Measurements from ENCODE around the gene CPLANE2. TPM values are rescaled to one million over a fixed set of nuclear protein-coding genes. Genes with fewer than 3 reads are reported as not detected.

CPLANE2 gene
- total RNA-seq, 1 donor from 2014 or later: 3.5 TPM

DNA sequence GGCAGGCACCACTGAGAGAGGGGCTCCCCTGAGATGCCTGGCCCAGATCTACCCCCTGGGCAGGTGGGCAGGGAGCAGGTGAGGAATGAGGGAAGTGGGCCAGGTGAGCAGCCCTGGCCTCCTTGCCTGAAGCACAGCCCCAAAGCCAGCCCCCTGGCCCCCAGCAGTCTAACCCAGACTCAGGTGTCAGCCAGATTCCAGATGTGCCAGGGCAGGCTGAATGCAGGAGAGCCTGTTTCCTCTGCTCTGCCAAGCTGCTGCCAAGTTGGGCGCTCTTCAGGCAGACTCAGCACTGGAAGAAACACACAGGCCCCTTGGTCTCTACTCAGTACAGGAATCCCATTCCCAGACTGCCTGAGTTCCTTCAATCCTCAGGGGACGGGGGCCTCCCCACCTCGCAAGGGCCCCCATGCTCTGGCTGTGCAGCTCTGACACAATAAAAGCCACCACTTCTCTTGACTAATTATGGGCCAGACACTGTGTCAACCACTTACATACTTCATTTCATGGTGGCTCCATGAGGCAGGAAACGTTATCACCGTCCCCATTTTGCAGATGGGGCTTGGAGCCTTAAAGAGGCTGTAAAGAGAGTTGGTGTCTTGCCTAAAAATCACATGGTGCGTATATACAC lies 45.0 kb downstream of the CPLANE2 start:
- Mint-ChIP-seq H3K4me3 (ENCODE audit: unreplicated experiment) (no peak overlapping the region), H3K4me1 (ENCODE audit: low read depth, unreplicated experiment) (no peaks in the 10 kb centered on the region), H3K9me3 (ENCODE audit: unreplicated experiment) (peaks cover 2% of the 10 kb centered on the region), H3K27me3 (ENCODE audit: unreplicated experiment) (peaks cover 3% of the 10 kb centered on the region), H3K27ac (ENCODE audit: unreplicated experiment) (no peak overlapping the region), H3K36me3 (ENCODE audit: unreplicated experiment) (no peaks in the 10 kb centered on the region)
- TF ChIP-seq CTCF (IDR thresholded peaks at IDR 0.05; ENCODE audit: partially characterized antibody, unreplicated experiment): no peak
- no peak for DNase-seq

GRCh38 chr1:16191309-16191708 lies 45.7 kb downstream of the CPLANE2 start:
- H3K36me3 Mint-ChIP-seq (ENCODE audit: unreplicated experiment): no peaks in the 10 kb centered on the region
- peaks cover 1% of the 10 kb centered on the region for H3K9me3 Mint-ChIP-seq (ENCODE audit: unreplicated experiment)
- H3K27me3 Mint-ChIP-seq (ENCODE audit: unreplicated experiment): peaks cover 3% of the 10 kb centered on the region
- TF ChIP-seq CTCF (IDR thresholded peaks at IDR 0.05; ENCODE audit: partially characterized antibody, unreplicated experiment): no peak
- H3K4me3 Mint-ChIP-seq (ENCODE audit: unreplicated experiment): no peak overlapping the region
- no peak for DNase-seq
- no peak overlapping the region for H3K27ac Mint-ChIP-seq (ENCODE audit: unreplicated experiment)
- no peaks in the 10 kb centered on the region for H3K4me1 Mint-ChIP-seq (ENCODE audit: low read depth, unreplicated experiment)

DNA sequence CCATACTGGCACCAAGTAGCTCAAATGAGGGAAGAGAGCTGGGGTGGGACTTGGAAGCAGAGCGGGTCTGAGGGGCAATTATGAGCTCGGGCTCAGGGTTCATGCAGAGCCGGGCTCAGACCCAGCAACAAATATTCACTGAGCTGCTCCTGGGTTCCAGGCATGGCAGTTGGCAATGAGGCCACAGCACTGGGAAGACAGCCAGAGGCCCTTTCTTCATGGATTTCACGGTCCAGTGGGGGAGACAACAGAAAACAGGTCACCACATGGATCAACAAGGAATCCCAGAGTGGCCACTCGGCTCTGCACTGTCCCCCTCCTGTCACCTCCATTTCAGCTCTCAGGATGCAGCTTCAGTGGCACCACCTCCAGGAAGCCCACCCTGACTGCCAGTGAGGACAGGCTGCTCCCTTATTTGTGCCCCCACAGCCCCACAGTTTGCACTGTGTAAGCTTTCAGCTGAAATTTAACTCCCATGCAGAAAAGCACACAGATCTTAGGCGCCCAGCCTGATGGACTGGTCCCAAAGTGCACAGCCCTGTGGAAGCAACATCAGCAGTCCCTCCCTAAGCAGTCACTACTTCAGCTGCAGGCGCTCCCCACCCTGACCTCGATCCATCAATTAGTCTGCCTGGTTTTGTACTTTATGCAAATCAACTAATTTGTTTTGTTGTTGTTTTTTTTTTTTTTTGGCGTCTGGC lies 46.9 kb downstream of the CPLANE2 start:
- H3K9me3 Mint-ChIP-seq (ENCODE audit: unreplicated experiment): peaks cover 1% of the 10 kb centered on the region

GRCh38 chr1:16189003-16189402 lies 48.0 kb downstream of the CPLANE2 start:
- no peak for TF ChIP-seq CTCF (IDR thresholded peaks at IDR 0.05; ENCODE audit: partially characterized antibody, unreplicated experiment)
- Mint-ChIP-seq H3K27ac (ENCODE audit: unreplicated experiment) (no peak overlapping the region), H3K36me3 (ENCODE audit: unreplicated experiment) (no peaks in the 10 kb centered on the region), H3K9me3 (ENCODE audit: unreplicated experiment) (peaks cover 1% of the 10 kb centered on the region), H3K4me1 (ENCODE audit: low read depth, unreplicated experiment) (no peaks in the 10 kb centered on the region), H3K4me3 (ENCODE audit: unreplicated experiment) (no peak overlapping the region), H3K27me3 (ENCODE audit: unreplicated experiment) (peaks cover 3% of the 10 kb centered on the region)
- DNase-seq: no peak

More for the DNA sequence above, 46.9 kb downstream of the CPLANE2 start:
- Mint-ChIP-seq H3K27ac (ENCODE audit: unreplicated experiment) (no peak overlapping the region), H3K4me1 (ENCODE audit: low read depth, unreplicated experiment) (no peaks in the 10 kb centered on the region), H3K4me3 (ENCODE audit: unreplicated experiment) (no peak overlapping the region), H3K27me3 (ENCODE audit: unreplicated experiment) (peaks cover 3% of the 10 kb centered on the region), H3K36me3 (ENCODE audit: unreplicated experiment) (no peaks in the 10 kb centered on the region)
- DNase-seq: no peak
- no peak for TF ChIP-seq CTCF (IDR thresholded peaks at IDR 0.05; ENCODE audit: partially characterized antibody, unreplicated experiment)

GRCh38 chr1:16187748-16188401 lies 49.1 kb downstream of the CPLANE2 start:
- Mint-ChIP-seq H3K9me3 (ENCODE audit: unreplicated experiment) (peaks cover 1% of the 10 kb centered on the region), H3K4me1 (ENCODE audit: low read depth, unreplicated experiment) (no peaks in the 10 kb centered on the region), H3K36me3 (ENCODE audit: unreplicated experiment) (no peaks in the 10 kb centered on the region), H3K27me3 (ENCODE audit: unreplicated experiment) (peaks cover 3% of the 10 kb centered on the region), H3K4me3 (ENCODE audit: unreplicated experiment) (no peak overlapping the region), H3K27ac (ENCODE audit: unreplicated experiment) (no peak overlapping the region)
- peak; percentile 91 for TF ChIP-seq CTCF (IDR thresholded peaks at IDR 0.05; ENCODE audit: partially characterized antibody, unreplicated experiment)
- peak; percentile 85 for DNase-seq

All from glutamatergic neuron (in vitro differentiated cells).